Parathyroid adenoma (tissue), 2 donors: ENCODE measurements around the gene ARMC12.

Source experiments
- H2AFZ ChIP-seq: fragments of 300-600 bp; sonication (generic); one replicate; pipeline ENCODE4 v1.7.0; 2017; ENCODE audit warnings: antibody characterized with exemption, mild to moderate bottlenecking
- H3K27ac ChIP-seq: fragments of 300-600 bp; sonication (generic); one replicate; pipeline ENCODE4 v1.7.0; 2017
- H3K27me3 ChIP-seq: fragments of 300-600 bp; sonication (generic); one replicate; pipeline ENCODE4 v1.7.0; 2017; ENCODE audit warnings: low read length; ENCODE audit not compliant: control insufficient read depth, insufficient read depth
- H3K36me3 ChIP-seq: fragments of 300-600 bp; sonication (generic); one replicate; pipeline ENCODE4 v1.7.0; 2017; ENCODE audit warnings: low read length; ENCODE audit not compliant: control insufficient read depth, insufficient read depth
- H3K4me1 ChIP-seq: fragments of 300-600 bp; sonication (generic); one replicate; pipeline ENCODE4 v1.7.0; 2017; ENCODE audit warnings: control low read depth
- H3K4me2 ChIP-seq: fragments of 300-600 bp; sonication (generic); one replicate; pipeline ENCODE4 v1.7.0; 2017; ENCODE audit warnings: low read length
- H3K4me3 ChIP-seq: fragments of 300-600 bp; sonication (generic); one replicate; pipeline ENCODE4 v1.7.0; 2017; ENCODE audit warnings: low read depth, low read length
- H3K79me2 ChIP-seq: fragments of 300-600 bp; sonication (generic); one replicate; pipeline ENCODE4 v1.7.0; 2017; ENCODE audit warnings: control low read depth
- H3K9ac ChIP-seq: fragments of 300-600 bp; sonication (generic); one replicate; pipeline ENCODE4 v1.7.0; 2017; ENCODE audit warnings: mild to moderate bottlenecking
- H3K9me3 ChIP-seq: fragments of 300-600 bp; sonication (generic); one replicate; pipeline ENCODE4 v1.7.0; 2017; ENCODE audit warnings: low read length; ENCODE audit not compliant: control insufficient read depth
- TF ChIP-seq, protein P1 (sequence below): fragments of 300-600 bp; sonication (generic); IDR thresholded peaks from one replicate; pipeline ENCODE4 v1.7.0; 2017; ENCODE audit warnings: antibody characterized with exemption, mild to moderate bottlenecking
- donor health status: primary hyperparathyroidism.

The ARMC12 gene

DNA sequence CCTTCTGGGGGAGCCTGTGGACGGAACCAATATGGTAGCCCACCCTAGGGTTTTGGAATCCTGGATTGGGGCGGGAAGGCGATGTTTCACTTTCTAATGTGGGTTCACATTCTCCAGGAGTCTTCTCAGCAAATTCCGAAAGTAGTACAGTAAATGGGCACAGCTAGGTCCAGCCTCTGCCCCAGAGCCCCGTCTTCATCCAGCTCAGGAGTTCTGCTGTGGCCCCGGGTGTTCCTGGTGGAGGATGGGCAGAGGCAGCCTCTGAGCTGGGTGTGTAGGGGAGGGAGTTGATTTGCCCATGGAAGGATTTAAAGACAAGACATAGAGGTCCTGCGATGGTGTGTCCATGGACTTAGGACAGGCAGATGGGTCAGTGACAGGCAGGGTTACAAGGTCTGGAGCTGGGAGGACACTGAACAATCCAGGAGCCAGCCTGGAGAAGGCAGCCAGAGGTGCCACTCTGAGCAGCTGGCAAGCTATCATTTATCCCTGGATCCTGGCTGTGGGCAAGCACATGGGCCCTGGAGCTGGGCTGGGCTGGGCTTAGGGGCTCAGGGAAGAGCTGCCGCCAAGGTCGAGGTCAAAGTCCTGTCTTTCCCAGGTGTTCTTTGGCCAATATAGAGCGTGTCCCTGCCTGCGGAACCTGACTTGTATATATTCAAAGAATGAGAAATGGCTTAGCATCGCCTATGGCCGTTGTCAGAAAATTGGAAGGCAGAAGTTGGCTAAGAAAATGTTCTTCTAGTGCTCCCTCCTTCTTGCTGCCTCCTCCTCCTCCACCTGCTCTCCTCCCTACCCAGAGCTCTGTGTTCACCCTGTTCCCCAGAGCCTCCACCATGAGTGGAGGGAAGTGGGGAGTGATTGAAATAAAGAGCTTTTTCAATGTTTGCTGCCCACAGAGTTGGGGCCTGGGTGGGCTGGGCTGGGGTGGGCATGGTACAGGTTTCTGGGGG lies 50.7 kb downstream of the ARMC12 start:
- H3K36me3 ChIP-seq = no peaks in the 10 kb centered on the region
- H3K27ac ChIP-seq = no peak overlapping the region
- H3K27me3 ChIP-seq = no peaks in the 10 kb centered on the region
- H3K79me2 ChIP-seq = no peaks in the 10 kb centered on the region
- H3K4me1 ChIP-seq = no peaks in the 10 kb centered on the region
- H3K9me3 ChIP-seq = no peaks in the 10 kb centered on the region
- no peak overlapping the region for H2AFZ ChIP-seq
- no peak overlapping the region for H3K4me2 ChIP-seq
- H3K4me3 ChIP-seq = no peak overlapping the region
- TF ChIP-seq, protein P1, sequence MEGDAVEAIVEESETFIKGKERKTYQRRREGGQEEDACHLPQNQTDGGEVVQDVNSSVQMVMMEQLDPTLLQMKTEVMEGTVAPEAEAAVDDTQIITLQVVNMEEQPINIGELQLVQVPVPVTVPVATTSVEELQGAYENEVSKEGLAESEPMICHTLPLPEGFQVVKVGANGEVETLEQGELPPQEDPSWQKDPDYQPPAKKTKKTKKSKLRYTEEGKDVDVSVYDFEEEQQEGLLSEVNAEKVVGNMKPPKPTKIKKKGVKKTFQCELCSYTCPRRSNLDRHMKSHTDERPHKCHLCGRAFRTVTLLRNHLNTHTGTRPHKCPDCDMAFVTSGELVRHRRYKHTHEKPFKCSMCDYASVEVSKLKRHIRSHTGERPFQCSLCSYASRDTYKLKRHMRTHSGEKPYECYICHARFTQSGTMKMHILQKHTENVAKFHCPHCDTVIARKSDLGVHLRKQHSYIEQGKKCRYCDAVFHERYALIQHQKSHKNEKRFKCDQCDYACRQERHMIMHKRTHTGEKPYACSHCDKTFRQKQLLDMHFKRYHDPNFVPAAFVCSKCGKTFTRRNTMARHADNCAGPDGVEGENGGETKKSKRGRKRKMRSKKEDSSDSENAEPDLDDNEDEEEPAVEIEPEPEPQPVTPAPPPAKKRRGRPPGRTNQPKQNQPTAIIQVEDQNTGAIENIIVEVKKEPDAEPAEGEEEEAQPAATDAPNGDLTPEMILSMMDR = no peak
- no peak overlapping the region for H3K9ac ChIP-seq

DNA sequence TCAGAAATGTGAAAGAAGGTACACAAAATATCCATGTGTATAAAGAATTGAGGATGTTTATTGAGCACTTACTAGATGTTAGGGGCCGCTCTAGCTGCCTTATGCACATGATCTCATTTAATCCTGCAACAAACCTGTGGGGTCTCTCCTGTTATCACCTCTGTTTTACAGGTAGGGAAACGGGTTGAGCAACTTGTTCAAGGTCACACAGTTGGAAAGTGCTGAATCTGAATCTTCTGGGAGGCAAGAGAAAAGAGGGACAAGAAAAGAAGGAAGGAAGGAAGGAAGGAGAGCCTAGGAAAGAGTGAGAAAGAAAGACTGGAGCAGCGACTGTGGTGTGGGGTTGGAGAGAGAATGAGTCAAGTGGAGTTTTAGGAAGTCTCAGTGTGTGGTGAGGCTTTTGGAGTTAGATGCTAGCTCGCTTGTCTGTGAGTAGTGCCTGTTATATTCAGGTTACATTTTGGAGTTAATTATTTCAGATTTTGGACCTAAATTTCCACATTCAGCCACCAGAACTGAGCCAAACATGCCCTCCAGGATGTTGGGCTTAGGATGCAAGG lies 51.7 kb downstream of the ARMC12 start:
- no peak overlapping the region for H3K4me2 ChIP-seq
- H2AFZ ChIP-seq = no peak overlapping the region
- H3K9ac ChIP-seq = no peak overlapping the region
- H3K4me1 ChIP-seq = no peaks in the 10 kb centered on the region
- TF ChIP-seq, protein P1 = no peak
- no peak overlapping the region for H3K27ac ChIP-seq
- H3K9me3 ChIP-seq = no peaks in the 10 kb centered on the region
- no peak overlapping the region for H3K4me3 ChIP-seq
- H3K27me3 ChIP-seq = no peaks in the 10 kb centered on the region
- H3K36me3 ChIP-seq = no peaks in the 10 kb centered on the region
- H3K79me2 ChIP-seq = no peaks in the 10 kb centered on the region

DNA sequence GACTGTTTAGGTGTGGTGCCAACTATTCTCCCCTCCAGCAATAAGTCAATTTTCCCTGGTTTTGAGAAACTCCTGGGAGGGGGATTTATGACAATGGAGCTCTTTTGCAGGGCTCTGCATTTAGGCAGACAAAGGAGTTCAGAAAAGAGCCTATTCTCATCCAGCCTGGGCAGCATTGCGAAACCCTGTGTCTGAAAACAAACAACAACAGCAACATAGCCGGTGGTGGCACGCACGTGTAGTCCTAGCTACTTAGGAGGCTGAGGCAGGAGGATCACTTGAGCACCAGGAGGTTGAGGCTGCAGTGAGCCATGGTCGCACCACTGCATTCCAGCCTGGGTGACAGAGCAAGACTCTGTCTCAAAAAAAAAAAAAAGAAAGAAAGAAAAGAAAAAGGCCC lies 53.9 kb downstream of the ARMC12 start:
- TF ChIP-seq, protein P1 = no peak
- no peaks in the 10 kb centered on the region for H3K79me2 ChIP-seq
- no peaks in the 10 kb centered on the region for H3K27me3 ChIP-seq
- no peak overlapping the region for H2AFZ ChIP-seq
- H3K27ac ChIP-seq = no peak overlapping the region
- no peaks in the 10 kb centered on the region for H3K36me3 ChIP-seq
- H3K4me3 ChIP-seq = no peak overlapping the region
- no peaks in the 10 kb centered on the region for H3K4me1 ChIP-seq
- H3K9ac ChIP-seq = no peak overlapping the region
- H3K4me2 ChIP-seq = no peak overlapping the region
- no peaks in the 10 kb centered on the region for H3K9me3 ChIP-seq

DNA sequence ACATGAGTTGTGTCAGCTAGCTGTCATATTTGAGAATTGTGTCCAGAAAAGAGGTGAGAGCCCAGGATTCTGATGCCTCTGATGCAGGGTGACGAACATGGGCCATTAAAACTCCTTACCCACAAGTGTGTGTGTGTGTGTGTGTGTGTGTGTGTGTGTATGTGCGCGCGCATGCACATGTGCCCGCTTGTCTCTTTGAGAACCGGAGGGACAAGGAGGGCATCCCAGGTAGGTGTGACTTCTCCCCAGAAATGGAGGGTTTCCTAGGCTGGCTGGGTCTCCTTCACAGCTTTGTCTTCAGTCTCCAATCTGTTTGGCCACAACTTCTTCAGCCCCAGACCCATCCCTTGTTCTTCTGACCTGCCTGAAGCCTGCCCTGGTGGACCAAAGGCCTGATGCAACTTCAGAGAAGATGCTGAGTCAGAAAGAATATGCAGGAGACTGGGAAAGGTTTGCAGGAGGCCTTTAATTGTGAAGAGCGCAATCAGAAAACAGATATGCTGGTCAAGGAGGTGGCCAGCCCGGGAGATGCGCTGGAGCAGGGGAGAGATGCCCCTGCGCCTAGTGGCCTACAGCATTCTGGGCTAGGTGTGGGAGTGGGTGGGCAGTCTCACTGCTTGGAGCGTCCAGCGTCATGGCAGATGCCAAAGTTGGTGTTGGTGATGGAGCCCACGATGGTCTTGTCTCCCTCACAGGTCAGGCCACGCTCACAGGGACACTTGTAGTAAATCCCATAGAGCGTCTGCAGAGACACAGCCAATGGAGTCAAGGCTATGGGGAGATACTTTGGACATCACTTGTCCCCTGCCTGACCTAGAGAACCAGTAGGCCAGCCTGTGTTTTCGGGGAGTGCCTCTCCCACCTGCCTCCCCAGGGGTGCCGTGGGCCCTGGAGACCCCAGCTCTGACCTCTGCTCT lies 58.0 kb downstream of the ARMC12 start:
- Histone ChIP-seq H3K4me1 (no peaks in the 10 kb centered on the region), H2AFZ (no peak overlapping the region), H3K4me3 (no peak overlapping the region), H3K9ac (no peak overlapping the region), H3K36me3 (no peaks in the 10 kb centered on the region), H3K4me2 (no peak overlapping the region), H3K9me3 (no peaks in the 10 kb centered on the region), H3K79me2 (no peaks in the 10 kb centered on the region), H3K27ac (no peak overlapping the region), H3K27me3 (no peaks in the 10 kb centered on the region)
- TF ChIP-seq, protein P1 = no peak
